ENCODE data around the gene MXD4.
A peak's percentile ranks its signal among the peaks of the same experiment; 100 is the strongest.

The MXD4 gene

DNA sequence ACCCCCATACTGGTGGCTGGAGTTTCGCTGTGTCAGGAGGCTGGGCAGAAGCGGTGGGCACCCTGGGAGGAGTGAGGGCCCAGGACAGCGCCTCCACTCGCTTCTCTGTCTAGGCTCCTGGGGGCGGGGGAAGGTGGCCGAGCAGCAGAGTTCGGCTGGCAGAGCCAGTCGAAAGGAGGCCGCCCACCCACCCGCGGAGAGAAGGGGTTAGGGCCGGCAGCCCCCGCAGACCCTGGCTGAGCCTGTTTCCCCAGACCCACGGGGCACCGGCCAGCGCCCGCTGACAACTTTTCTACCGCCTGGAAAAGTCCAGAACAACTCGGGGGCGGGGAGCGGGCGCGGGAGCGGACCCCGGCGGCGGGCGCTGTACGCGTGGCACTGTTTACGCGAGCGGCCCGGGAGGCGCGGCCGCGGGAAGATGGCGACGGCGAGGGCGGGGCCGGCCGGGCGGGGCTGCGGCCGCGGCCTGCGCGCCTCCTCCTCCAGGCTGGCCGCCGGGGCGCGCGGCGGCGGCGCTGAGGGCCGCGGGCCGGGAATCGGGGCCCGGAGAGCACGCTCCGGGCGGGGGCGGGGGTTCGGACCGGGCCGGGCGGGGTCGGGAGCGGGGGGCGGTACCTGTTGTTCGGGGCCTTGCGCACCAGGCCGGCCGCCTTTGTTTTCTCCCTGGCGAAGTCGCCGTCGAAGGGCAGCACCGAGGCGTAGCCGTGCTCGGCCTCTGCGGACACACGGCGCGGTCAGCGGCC lies 628 bp downstream of the MXD4 start:
- DNase-seq = peak; percentile 36

DNA sequence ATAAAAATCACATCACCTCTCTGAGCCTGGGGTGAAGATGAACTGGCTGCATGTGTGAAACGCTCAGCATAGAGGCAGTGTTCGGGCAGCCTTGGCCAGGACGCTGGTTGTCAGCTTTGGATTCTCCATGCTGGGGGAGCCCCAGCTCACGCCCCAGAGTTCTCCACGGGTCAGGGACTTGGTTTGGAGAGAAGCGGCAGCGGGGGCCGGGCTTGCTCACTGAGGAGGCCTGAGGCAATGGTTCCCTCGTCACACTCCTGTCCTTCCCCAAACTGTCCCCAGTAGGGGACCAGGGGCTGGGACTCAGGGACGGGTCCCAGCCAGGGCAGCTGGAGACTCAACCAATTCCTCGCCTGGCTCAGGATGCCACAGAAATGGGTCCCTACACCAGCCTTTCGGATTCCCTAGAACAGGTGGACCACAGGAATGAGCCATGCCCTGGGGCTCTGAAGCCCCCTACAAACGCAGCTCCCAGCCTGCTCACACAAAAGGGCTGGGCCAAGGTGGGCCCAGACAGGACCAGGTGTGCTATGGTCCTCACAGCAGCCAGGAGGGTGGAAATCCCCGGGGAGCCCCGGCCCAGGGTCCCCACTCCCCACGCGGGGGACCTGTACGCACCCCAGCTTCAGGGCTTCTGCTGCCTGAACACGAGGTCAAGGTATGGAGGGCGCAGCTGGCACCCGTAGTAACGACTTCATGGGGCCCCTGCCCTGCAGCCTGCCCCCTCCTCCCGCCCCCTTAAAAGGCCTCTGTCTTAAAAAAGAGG lies 1.4 kb downstream of the MXD4 start:
- no peak for DNase-seq

DNA sequence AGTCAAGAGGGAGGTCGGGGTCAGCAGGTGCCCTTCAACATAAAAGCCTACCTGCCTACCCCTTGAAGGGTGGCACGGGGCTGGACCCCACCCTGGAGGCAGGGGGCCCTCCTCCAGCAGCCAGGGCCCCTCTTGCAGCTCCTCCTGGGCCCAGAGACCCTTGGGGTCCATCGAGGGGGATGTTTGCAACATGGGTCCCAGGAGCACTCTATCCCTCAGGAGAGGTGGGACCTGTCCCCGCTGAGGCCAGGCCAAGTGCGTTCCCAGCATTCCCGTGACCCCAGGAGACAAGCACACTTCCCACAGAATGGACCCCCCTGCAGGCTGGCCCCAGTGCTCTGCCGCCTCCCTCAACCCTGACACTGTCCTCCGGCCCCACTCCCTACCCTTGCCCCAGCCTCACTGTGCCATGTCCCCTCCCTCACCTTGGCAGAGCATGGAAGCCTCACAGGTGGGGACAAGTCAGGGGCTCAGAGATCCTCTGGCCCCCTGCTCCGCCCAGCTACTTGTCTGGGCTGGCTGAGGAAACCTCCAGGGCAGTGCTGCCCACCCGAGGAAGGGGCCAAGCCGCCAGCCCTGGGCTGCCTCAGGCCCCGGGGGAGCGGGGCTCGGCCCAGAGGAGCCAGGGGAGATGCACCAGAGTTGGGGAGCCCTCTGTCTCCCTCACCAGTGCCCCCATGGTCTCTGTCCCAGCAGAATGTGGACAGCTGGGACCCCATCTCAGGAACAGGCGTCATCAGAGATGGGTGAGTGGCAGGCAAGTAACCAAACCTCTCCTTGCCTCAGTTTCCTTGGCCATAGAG lies 2.2 kb downstream of the MXD4 start:
- DNase-seq = no peak

DNA sequence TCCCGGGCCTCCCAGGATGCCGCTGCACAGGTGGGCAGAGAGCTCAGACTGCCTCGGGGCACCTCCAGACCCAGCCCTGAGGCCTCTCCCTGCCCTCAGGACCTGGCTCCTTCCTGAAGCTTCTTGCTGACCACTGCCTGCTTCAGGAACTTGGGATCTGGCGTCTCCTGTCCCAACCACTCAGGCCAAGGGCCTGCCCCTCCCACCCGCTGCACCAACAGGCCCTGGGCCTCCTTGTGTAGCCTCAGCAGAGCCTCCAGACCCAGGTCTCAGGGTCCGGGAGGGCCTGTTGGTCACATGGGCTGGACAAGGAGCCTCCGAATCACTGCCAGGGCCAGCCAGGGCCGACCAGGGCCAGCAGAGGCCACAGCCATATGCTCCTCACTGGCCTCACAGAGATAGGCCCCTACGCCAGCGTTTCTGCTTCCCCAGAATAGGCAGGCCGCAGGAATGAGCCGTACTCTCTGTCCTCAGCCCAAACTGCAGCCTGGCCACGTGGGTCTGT lies 2.8 kb downstream of the MXD4 start:
- DNase-seq = no peak

DNA sequence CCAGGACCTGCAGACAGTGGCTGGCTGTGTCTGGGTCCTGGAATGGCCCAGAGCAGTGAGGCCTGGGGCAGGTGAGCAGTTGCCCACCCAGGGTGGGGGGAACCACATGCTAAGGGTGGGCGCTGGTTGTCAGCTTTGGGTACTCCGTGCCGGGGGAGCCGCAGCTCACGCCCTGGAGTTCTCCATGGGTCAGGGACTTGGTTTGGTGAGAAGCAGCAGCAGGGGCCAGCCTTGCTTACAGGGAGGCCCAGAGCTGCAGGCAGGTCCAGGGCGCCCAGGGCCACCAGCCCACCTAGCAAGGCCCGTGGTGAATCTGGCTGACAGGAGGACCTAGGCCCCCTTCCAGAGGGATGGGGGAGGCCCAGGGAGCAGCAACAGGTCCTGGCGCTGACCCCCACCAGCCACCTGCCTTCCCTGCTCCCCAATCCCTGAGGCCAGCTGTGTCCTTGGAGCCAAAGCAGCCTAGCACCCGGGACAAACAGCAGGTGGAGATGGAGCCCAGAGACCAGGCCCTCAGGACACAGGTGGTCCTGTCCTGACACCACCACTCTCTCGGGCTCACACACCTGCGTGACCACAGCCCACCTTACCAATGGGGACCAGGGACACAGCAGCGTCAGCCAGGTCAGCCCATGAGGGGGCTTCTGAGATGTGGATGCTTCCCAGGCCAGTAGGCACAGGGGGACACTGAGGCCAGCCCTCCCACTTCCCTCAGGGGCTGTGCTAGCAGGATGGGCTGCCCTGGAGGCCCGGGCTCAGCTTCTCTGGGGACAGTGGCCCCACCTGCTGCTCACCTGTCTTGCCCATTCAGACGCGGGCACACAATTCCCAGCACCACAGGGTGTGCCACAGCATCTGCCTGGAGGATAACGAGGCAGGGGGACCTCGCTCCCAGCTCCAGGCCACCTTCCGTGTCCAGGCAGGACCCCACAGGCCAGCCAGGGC lies 3.5 kb downstream of the MXD4 start:
- no peak for DNase-seq

DNA sequence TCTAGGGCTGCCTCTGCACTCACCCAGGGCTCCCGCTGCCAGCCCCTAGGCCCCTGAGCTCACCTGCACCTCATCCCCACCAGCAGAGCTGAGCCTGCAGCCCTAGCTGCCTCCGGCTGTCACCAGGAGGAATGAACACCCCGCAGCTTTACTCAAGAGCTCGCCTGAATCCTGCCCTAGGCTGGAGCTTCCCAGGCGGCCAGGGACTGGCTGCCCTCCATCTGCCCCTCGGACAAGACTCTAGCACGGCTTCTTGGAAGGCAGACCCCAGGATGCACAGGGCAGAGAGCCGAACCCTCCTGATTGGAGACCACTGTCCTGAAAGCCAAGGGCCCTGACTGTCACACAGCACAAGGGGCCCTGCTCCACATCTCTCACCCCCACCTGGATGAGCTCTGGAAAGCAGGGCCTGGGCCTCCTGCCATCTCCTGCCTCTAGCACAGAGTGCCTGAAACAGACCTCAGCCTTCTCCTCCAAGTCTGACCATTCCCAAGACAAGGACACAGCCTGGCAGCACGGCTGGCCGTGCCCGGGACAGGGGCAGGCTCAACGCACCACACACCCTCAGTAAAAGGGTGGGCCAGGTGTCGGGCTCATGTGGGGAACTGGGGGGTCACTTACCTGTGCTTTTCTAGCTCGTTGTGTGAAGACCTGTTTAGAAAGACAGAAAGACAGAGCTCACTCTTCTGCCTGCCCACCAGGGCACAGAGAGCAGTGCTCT lies 4.4 kb downstream of the MXD4 start:
- no peak for DNase-seq

DNA sequence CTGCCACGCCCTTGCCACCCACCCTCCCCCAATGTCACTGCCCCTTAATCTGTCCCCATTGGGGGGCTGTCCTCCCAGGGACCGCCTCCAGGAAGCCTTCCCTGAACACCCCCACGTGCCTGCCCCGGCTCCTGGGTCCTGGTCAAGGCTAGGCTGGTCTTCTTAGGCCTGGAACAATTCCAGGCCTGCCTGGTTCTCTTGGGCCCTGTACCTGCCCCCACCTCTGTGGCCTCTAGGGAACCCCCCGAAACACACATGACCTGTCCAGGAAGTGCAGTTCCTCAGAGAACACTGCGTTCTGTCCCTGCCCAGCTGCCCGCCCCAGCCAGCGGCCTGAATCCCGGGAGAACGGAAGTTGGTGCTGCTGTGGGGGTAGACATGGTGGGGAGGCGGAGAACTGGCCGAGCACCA lies 5.1 kb downstream of the MXD4 start:
- DNase-seq = no peak

DNA sequence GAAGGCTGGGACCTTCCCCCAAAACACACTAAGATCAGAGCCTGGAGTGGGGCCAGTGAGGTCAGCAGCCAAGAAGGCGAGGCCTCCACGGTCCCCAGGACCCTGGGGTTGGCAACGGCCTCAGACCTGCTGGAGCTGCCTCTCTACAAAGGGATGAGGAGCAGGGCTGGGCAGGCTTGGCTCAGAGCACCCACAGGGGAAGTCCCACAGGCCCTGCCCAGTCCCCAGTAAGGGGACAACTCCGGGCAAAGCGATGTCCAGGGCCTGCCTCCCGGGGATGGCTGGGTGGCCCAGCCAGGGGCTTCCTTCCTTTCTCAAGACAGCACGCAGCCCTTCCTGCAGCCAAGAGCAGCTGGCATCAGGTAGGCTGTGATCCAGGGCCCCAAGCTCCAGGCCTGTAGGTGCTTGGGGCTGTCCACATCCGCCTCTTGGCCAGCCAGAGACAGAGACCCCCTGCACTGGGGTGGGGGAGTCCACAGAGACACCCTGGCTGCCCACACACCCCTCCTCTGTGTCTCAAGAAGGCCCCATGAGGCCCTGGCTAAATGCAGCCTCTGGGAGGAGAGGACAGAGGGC lies 5.7 kb downstream of the MXD4 start:
- DNase-seq = no peak

DNA sequence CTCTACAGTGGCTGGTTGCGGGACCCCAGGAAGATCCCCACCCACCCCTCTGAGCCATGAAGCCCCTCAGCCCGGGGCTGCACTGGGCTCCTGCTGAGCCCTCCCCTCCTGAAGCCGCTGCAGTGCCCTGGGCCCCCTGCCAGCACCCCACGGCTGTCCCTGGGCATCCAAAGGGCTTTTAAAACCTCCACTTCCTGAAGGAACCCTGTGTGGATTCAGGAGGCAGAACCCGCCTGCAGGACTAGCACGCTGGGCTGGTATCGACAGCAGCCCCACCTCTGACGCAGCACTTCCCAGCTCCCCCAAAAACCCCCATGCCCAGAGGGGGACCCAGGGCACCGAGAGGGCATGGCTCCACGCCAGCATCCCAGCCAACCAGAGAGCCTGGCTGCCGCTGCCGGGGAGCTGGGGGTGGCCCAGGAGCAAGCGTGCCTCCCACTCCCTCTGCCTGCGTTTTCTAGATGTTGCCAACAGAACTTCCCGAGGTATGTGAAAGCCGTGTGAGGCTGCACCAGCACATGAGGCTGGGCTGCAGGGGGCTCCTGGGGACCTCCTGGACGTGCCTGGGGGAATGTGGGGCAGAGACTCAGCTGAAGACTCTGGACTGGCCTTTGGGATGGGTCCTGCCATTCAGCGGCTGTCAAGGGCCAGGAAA lies 6.3 kb downstream of the MXD4 start:
- no peak for DNase-seq

DNA sequence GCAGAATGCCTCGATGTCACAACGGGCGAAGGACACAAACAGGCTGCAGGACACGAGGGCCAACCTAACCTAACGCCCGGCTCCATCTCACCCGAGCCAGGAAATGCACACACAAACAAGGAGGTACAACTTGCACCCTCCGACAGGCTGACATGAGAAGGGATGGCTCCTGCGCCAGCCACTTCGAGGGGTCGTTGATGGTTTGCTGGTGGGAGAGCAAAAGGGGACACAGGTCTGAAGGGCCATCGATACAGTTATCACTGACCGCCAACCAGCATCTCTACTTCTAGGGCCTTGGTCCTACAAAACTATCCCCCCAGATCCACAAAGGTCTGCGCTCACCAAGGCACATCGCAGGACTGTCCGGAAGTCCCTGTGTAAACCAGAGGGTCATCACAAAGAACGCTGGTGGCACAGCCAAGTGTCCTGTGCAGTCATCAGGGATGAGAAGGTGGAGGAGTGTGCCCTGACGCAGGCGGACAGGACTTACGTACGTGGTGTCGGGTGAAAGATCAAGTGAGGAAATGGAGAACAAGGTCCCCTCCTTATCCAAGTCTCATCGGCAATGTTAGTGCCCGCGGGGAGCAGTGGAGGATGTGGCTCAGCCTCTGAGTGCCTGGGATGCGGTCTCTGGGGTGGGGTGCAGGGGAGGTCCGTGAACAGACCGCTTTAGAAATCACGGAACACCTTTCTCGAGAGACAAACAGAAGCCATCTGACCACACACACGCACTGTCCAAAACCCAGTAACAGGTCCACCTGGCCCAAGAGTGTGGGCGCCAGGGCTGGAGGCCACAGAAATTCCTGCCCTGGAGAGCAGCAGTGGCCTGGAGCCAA lies 7.0 kb downstream of the MXD4 start:
- no peak for DNase-seq

DNA sequence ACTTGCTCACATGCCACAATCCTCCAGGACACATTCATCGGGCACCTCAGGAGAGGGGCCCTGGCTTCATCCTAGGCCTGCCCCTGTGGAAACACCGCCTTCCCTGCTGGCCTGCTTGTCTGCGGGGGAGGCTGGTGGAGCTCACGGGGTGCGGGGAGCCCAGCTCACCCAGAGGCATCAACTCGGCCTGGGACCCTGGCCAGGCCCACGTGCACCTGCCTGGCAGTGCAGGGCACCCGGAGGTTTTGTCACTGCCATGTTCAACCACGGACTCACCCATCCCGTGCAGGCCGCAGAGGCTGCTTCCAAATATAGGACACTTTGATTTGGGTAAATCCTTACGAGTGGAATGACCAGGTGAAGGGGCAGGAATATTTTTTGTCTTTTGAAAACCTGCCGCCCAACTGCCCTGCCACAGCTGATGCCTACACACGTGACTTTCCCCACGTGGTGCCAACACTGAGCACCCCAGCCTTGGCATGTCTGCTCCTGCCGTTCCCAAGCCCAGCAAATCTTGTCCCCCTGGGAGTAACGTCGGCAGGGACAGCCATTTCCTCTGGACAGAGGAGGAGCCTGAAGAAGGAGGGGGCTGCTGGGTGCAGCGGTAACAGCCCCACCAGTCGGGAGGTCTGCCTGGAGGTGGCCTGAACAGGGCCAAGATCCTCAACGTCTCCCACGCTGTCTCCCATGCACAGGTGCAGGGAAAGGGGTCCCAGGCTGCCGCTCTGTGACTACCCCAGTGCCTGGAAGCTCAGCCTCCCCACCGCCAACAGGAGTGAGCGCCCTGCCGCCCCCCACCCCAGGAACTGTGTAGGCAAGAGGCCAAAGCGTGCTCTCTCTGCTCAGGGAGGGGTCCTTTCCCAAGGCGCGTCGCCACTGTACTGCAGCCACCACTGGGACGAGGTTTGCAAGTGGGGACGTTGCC lies 8.5 kb downstream of the MXD4 start:
- DNase-seq = no peak

DNA sequence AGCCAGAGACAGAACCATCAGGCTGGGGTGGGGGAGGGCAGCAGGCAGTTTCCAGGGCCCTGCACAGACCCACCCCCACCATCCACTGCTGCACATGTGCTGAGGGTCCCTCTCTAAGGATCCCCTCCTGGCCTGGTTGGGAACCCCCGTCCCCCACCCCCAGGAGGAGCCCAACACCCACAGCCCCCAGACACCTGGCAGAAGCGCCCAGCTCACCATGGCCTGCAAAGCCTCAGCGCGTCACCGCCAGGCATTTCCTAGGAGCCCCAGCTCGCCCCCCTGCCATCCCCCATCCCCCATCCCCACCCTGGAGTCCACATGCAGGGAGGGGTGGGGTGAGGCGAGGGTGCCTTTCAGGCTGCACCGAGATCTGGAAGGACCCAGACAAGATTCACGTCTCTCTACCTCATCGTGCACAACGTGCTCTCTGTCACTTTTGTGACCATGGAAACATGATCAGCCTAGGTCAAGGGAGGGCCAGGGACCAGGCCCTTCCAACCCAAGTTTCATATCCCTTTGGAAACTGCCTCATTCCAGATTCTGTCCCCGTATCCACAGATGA lies 9.3 kb downstream of the MXD4 start:
- DNase-seq = no peak

DNA sequence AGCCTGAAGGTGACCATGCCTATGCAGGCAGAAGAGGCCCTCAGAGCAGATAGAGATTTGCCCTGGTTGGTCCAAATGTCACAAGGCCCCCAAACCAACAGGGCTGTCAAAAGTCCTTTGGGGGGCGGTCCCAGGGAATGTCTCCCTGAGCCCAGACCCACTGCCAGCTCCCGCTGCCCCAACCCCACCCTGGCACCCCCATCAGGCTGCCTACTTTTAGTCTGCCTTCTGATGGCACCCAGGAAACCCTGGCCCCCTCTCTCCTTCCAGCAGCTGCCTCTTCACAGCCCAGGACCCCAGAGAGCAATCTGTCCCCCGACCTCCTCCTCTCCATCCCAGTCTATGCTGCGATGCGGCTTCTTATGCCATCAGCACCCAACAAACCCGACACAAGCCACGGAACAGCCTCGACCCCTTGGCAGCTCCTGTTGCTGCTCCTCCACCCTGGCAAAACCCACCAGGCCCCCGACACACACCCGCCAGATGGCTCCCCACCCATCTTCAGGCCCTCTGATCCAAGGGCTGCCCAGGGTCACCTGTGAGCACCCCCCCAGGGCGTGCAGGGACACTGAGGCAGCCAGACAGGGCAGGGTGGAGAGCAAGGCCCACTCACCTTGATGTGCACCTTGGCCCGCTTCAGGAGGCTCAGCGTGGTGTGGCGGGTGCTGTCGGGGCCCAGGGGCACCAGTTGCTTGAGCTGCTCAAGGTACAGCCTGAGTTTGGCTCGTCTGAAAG lies 9.9 kb downstream of the MXD4 start:
- DNase-seq = no peak

DNA sequence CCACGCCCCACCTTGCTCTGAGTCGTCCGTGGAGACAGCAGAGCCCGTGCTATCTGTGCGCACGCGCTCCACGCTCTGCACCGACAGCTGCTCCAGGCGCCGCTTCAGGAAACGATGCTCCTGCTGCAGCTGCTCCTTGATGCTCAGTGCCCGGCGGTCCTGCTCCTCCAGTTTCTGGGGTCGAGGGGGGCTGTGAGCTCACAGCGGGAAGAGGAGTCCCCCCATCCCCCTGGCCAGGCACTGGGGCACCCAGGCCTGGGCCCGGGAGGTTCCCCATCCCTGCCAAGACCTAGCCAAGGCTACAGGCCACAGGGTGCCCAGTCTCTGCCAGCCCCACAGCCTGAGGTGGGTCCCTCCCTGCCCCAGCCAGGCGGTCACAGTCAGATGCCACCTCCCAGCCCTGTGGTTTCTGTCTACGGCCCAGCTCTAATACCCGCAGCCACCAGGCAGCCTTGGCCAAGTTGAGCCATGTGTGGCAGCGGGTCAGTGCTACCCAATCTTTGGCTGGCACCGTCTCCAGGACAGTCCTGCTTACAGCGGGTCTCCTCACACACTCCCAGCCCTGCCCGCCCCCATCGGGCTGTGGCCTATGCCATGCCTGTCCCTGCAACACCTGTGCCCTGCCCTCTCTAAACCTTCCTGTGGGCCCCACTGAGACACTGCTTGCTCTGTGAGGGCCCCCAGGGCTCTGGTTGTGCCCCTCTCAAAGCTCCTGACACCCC lies 10.7 kb downstream of the MXD4 start:
- no peak for DNase-seq

DNA sequence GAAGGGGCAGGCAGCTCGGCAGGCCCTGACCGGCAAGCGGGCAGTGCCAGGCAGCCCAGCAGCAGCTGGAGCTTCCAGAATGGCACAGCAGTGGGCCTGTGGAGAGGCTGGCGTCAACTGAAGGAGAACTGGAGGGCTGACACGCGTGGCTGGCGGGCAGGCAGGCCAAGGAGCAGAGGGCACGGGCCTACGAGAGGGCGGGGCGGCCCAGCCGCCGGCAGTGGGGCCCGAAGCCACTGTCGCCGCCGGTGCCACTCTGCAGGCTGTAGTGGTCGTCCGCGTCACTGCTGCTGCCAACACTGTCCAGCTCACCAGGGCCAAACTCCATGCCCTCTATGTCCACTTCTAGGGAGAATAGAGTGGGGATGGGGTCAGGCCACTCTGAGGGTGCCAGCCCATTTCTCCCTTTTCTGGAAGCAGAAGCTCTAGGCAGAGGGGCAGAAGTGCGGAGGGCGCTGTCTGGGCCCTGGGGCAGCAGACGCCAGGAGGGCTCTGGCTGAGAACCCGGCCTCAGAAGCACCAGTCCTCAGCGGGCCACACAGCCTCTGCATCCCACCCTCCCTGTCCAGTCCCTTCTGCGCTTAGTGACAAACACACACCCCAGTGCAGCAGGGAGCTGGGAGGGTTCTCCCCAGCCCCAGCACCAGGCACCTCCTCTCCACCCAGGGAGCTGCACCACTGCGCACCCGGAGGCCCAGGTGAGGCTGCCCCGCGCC lies 11.4 kb downstream of the MXD4 start:
- DNase-seq = no peak
